Lung (tissue), 16 donors: ENCODE data around the gene WSCD1. TPM values are rescaled to one million over a fixed set of nuclear protein-coding genes. Genes with fewer than 3 reads are reported as not detected.

Source experiments
- ATAC-seq: fragments of 200-7000 bp; cut with Tn5 transposase; one replicate; pipeline ENCODE4 v1.9.1; 2020; ENCODE audit warnings: moderate number of reproducible peaks; ENCODE audit not compliant: insufficient read depth, low FRiP score
- DNase-seq, 3 donors: peaks; one replicate each; pipeline ENCODE4 v3.0.0-alpha.2; 2013 to 2017
- H3K27ac ChIP-seq, 2 donors: one replicate each; pipeline ENCODE4 v1.5.1; 2013; ENCODE audit warnings: mild to moderate bottlenecking in 2 of 2, moderate library complexity in 2 of 2, control low read depth in 1 of 2, inconsistent platforms in 1 of 2, low read depth in 1 of 2, low read length in 1 of 2
- H3K27me3 ChIP-seq, 3 donors: one replicate each; pipeline ENCODE4 v1.5.1; 2013; ENCODE audit warnings: low read length in 2 of 3; ENCODE audit not compliant: control insufficient read depth in 3 of 3, insufficient read depth in 3 of 3
- H3K36me3 ChIP-seq, 4 donors: one replicate each; pipeline ENCODE4 v1.5.1; 2013; ENCODE audit warnings: low read length in 4 of 4, mild to moderate bottlenecking in 1 of 4, moderate library complexity in 1 of 4; ENCODE audit not compliant: control insufficient read depth in 4 of 4, insufficient read depth in 4 of 4
- H3K4me1 ChIP-seq, 5 donors: one replicate each; pipeline ENCODE4 v1.5.1; 2013; ENCODE audit warnings: low read length in 5 of 5, mild to moderate bottlenecking in 2 of 5, moderate library complexity in 1 of 5; ENCODE audit not compliant: control insufficient read depth in 5 of 5, insufficient read depth in 5 of 5
- H3K4me3 ChIP-seq: one replicate; pipeline ENCODE4 v1.5.1; 2013; ENCODE audit warnings: mild to moderate bottlenecking, control low read depth, moderate library complexity
- H3K9ac ChIP-seq, 2 donors: one replicate each; pipeline ENCODE4 v1.5.1; 2013; ENCODE audit warnings: low read length in 2 of 2, control low read depth in 1 of 2; ENCODE audit not compliant: insufficient read depth in 1 of 2
- H3K9me3 ChIP-seq, 4 donors: one replicate each; pipeline ENCODE4 v1.5.1; 2013; ENCODE audit warnings: low read length in 3 of 4, mild to moderate bottlenecking in 1 of 4, moderate library complexity in 1 of 4; ENCODE audit not compliant: control insufficient read depth in 4 of 4, insufficient read depth in 3 of 4
- CTCF ChIP-seq: IDR thresholded peaks from 2 replicates; pipeline ENCODE4 v1.5.1; 2012; ENCODE audit warnings: mild to moderate bottlenecking; ENCODE audit errors: control extremely low read depth, extremely low read depth
- WGBS, 2 donors: extraction: QIAGEN DNeasy Blood & Tissue Kit; methylation state at CpG; one replicate each; pipeline ENCODE4 v1.1.7; 2013; 5-methylcytosine and 5-hydroxymethylcytosine counted together
- long read RNA-seq, 5 donors: transcript quantifications; one replicate each; lab custom pipeline, GENCODE V29; 2026
- polyA plus RNA-seq, 2 donors: library from polyadenylated mRNA; stranded (reverse); fragments of 200-250 nt; gene quantifications; one replicate each; pipeline ENCODE4 v1.2.1, GENCODE V29; 2013
- total RNA-seq, 2 donors: library from RNA; depleted of rRNA in 1 of 2; stranded (reverse); fragments of >200 nt in 1 of 2; gene quantifications; one replicate each; pipeline ENCODE4 v1.2.1, GENCODE V29; 2014 to 2021
- donor health status: control.
- donor health status: control.
- donor health status: Bipolar disorder and iron deficiency.
- donor health status: healthy.
- donor health status: DM: yes; HTN: yes; CAD: no.

WSCD1 gene
- total RNA-seq: 10 to 100 TPM in 1 of 2 donors, 1 to 10 TPM in 1; 3.7 to 13.4 TPM
- 1 to 10 TPM; 1.5 to 3.9 TPM for polyA plus RNA-seq
- long read RNA-seq, donor 1, full-length matches to known transcripts: 2 of 2 reads
- long read RNA-seq, donor 1, partial matches to known transcripts: 0 of 2 reads
- long read RNA-seq, donor 1, other reads (novel, unspliced or antisense): 0 of 2 reads
- long read RNA-seq, donor 2: 0 reads
- long read RNA-seq, donor 3: 0 reads
- long read RNA-seq, donor 4: 0 reads
- long read RNA-seq, donor 5, full-length matches to known transcripts: 1 of 1 reads
- long read RNA-seq, donor 5, partial matches to known transcripts: 0 of 1 reads
- long read RNA-seq, donor 5, other reads (novel, unspliced or antisense): 0 of 1 reads

DNA sequence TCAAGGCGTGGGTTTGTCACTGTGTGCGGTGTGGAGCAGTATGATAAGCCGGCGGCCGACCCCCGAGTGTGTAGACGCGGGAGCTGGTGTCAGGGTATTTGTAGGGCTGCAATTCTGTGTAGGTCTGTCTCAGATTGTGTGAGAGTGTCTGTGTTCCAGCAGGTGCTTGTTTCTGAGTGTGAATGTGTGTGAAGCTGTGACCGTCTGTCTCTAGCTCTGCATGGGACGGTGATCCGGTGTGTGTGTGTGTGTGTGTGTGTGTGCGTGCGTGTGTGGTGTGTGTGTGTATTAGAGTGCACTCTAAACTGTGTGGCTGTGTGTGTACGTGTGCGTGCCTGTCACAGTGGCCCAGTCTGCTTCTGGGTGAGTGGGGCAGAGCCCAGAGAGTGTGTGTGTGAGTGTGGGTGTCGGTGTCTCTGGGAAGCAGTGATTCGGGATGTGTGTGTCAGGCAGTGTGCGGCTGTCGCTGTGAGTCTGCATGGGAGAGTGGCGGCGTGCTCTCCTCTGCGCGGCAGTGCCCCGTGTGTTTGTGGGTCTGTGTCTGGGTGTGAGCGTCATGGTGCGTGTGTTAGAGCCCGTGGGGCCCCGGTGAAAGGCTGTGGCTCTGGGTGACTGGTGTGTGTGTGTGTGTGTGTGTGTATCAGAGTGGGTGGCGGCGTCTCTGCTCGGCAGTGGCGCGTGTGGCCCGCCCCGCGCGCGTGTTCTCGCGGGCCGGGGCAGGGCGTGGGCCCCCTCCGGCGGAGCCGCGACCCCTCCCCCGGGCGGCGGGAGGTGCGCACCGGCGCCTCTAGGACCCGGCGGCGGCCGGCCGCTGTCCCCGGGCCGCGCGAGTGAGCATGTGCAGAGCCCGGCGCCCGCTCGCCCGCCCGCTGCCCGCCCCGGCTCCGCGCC lies at the start of gene WSCD1:
Gene WSCD1 (plus strand): TSS at position 841 of the 891 bp plus-strand sequence. CDS start 10,280 bp downstream, outside the sequence.
- no peaks in the 10 kb centered on the region for H3K36me3 ChIP-seq
- H3K4me1 ChIP-seq: peaks cover 0 to 3% (median 0%) of the 10 kb centered on the region in 5 donors
- peaks cover 0 to 57% (median 47%) of the 10 kb centered on the region in 3 donors for H3K27me3 ChIP-seq
- H3K9me3 ChIP-seq: peaks cover 0 to 2% (median 0%) of the 10 kb centered on the region in 4 donors
- TF ChIP-seq CTCF: no peak
- DNase-seq (peak in 1 of 3 donors; percentile 28), ATAC-seq (no peak)
- WGBS, 2 donors: 6 to 13% methylated on average over 42 to 71 of the region's 71 CpGs
- peak within 1 kb of the TSS in 1 of 2 donors; percentile 19 for H3K27ac ChIP-seq
- no peak within 1 kb of the TSS for H3K9ac ChIP-seq
- peak within 1 kb of the TSS; percentile 51 for H3K4me3 ChIP-seq

DNA sequence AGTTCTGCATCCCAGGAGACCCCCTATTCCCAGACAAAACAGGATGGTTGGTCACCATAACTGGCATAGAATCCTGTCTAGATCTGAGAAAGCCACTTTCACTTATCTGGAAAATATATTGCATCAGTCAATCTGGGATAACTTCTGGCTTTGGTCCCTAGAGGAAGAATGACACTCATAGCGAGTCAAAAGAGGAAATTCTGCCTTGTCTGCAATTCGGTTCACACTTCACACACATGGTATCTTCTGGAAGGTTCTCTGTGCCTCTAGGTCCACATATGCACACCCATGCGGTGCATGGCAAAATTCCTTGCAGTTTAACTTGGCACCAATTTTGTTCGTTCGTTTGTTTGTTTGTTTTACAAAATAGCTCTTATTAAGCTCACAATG lies 49.2 kb upstream of the WSCD1 start:
- whole genome bisulfite sequencing, 2 donors: 69 to 72% methylated on average over 5 of the region's 5 CpGs
- TF ChIP-seq CTCF: no peak
- no peak overlapping the region for H3K9ac ChIP-seq
- DNase-seq (no peak), ATAC-seq (no peak)
- H3K4me1 ChIP-seq: no peaks in the 10 kb centered on the region
- H3K27ac ChIP-seq: no peak overlapping the region
- peaks cover 0 to 2% (median 0%) of the 10 kb centered on the region in 4 donors for H3K9me3 ChIP-seq
- H3K36me3 ChIP-seq: no peaks in the 10 kb centered on the region
- peaks cover 0 to 10% (median 0%) of the 10 kb centered on the region in 3 donors for H3K27me3 ChIP-seq
- H3K4me3 ChIP-seq: no peak overlapping the region

GRCh38 chr17:6021627-6022026 lies 48.6 kb upstream of the WSCD1 start:
- no peak for ATAC-seq
- TF ChIP-seq CTCF: no peak
- WGBS, 2 donors: 74 to 86% methylated on average over 9 of the region's 9 CpGs

More at GRCh38 chr17:6021627-6022026, 48.6 kb upstream of the WSCD1 start:
- no peak for DNase-seq
- Histone ChIP-seq H3K9ac (no peak overlapping the region), H3K4me1 (no peaks in the 10 kb centered on the region), H3K9me3 (peaks cover 0 to 2% (median 0%) of the 10 kb centered on the region in 4 donors), H3K36me3 (no peaks in the 10 kb centered on the region), H3K4me3 (no peak overlapping the region), H3K27ac (no peak overlapping the region), H3K27me3 (peaks cover 0 to 10% (median 0%) of the 10 kb centered on the region in 3 donors)
